Karpas-422 (cell line): ENCODE data around the gene INAFM2. TPM values are rescaled to one million over a fixed set of nuclear protein-coding genes. Genes with fewer than 3 reads are reported as not detected.

Source experiments
- DNase-seq: peaks from one replicate; pipeline ENCODE4 v3.0.0-alpha.2; 2015
- H2AFZ ChIP-seq: fragments of 200-600 bp; sonication (generic); 2 replicates; pipeline ENCODE4 v1.6.1; 2014; ENCODE audit warnings: antibody characterized with exemption, low read length, mixed read lengths
- H3K27ac ChIP-seq: fragments of 200-600 bp; sonication (generic); 2 replicates; pipeline ENCODE4 v1.5.1; 2014; ENCODE audit warnings: mild to moderate bottlenecking, low read length, moderate library complexity
- H3K27me3 ChIP-seq: fragments of 200-600 bp; sonication (generic); 2 replicates; pipeline ENCODE4 v1.6.1; 2014; ENCODE audit warnings: low read length, mixed read lengths
- H3K36me3 ChIP-seq: fragments of 200-600 bp; sonication (generic); 2 replicates; pipeline ENCODE4 v1.6.1; 2014; ENCODE audit warnings: low read length, mixed read lengths; ENCODE audit not compliant: insufficient read depth
- H3K4me1 ChIP-seq: fragments of 200-600 bp; sonication (generic); 2 replicates; pipeline ENCODE4 v1.6.1; 2014; ENCODE audit warnings: mild to moderate bottlenecking, low read length, mixed read lengths
- H3K4me2 ChIP-seq: fragments of 200-600 bp; sonication (generic); 2 replicates; pipeline ENCODE4 v1.6.1; 2014; ENCODE audit warnings: low read length, low read depth, mild to moderate bottlenecking; ENCODE audit not compliant: poor library complexity, severe bottlenecking
- H3K4me3 ChIP-seq: fragments of 200-600 bp; sonication (generic); 2 replicates; pipeline ENCODE4 v1.5.1; 2014; ENCODE audit warnings: mild to moderate bottlenecking, antibody characterized with exemption, low read length, mixed read lengths
- H3K79me2 ChIP-seq: fragments of 200-600 bp; sonication (generic); 2 replicates; pipeline ENCODE4 v1.6.1; 2014; ENCODE audit warnings: mild to moderate bottlenecking, low read length, mixed read lengths
- H3K9ac ChIP-seq: fragments of 200-600 bp; sonication (generic); 2 replicates; pipeline ENCODE4 v1.6.0; 2014; ENCODE audit warnings: low read length
- H3K9me2 ChIP-seq: fragments of 200-600 bp; sonication (generic), shearing (Covaris generic); replicated peaks from 2 replicates; pipeline ENCODE4 v1.6.0; 2014; ENCODE audit warnings: mild to moderate bottlenecking, low read length, moderate library complexity; ENCODE audit not compliant: insufficient read depth
- H3K9me3 ChIP-seq: fragments of 300-700, 200-600 bp; sonication (generic); 2 replicates; pipeline ENCODE4 v1.6.1; 2014; ENCODE audit warnings: low read length, mixed read lengths
- H4K20me1 ChIP-seq: fragments of 200-600 bp; sonication (generic); 2 replicates; pipeline ENCODE4 v1.6.1; 2014; ENCODE audit warnings: mild to moderate bottlenecking, antibody characterized with exemption, low read length, low read depth; ENCODE audit not compliant: insufficient read depth
- total RNA-seq: library from RNA; depleted of rRNA; stranded (reverse); fragments of >200 nt; shearing (Covaris generic); gene quantifications from 2 replicates; pipeline ENCODE4 v1.2.3, GENCODE V29; 2014; ENCODE audit warnings: low replicate concordance

Gene INAFM2
- total RNA-seq, 1 experiment from 2014 or later = 9.2 TPM

GRCh38 chr15:40297356-40297755, 26.1 kb upstream of the INAFM2 start:
- H3K9me2 ChIP-seq = no peaks in the 10 kb centered on the region
- H2AFZ ChIP-seq = no peak overlapping the region
- H3K4me1 ChIP-seq = no peaks in the 10 kb centered on the region
- 0 out of 2 replicates have a peak, but pooled peaks cover 3% of the 10 kb centered on the region for H3K36me3 ChIP-seq
- no peak overlapping the region for H3K9ac ChIP-seq
- H3K79me2 ChIP-seq = no peaks in the 10 kb centered on the region
- H4K20me1 ChIP-seq = no peaks in the 10 kb centered on the region
- H3K4me2 ChIP-seq = no peak overlapping the region
- H3K27ac ChIP-seq = no peak overlapping the region
- H3K9me3 ChIP-seq = peaks cover 8% of the 10 kb centered on the region
- no peak for DNase-seq
- H3K4me3 ChIP-seq = no peak overlapping the region
- H3K27me3 ChIP-seq = no peaks in the 10 kb centered on the region; the same call in 1 of the 2 replicates

- H3K4me1 ChIP-seq = no peaks in the 10 kb centered on the region
- H4K20me1 ChIP-seq = no peaks in the 10 kb centered on the region
- no peaks in the 10 kb centered on the region for H3K79me2 ChIP-seq
- no peak overlapping the region for H3K27ac ChIP-seq
- H3K4me3 ChIP-seq = no peak overlapping the region
- H3K36me3 ChIP-seq = 0 out of 2 replicates have a peak, but pooled peaks cover 3% of the 10 kb centered on the region
- no peak overlapping the region for H3K9ac ChIP-seq
- no peak overlapping the region for H3K4me2 ChIP-seq
- no peaks in the 10 kb centered on the region for H3K9me2 ChIP-seq
- DNase-seq = no peak
- no peaks in the 10 kb centered on the region; the same call in 1 of the 2 replicates for H3K27me3 ChIP-seq
- no peak overlapping the region for H2AFZ ChIP-seq
- H3K9me3 ChIP-seq = peaks cover 8% of the 10 kb centered on the region
These were observed 25.1 kb upstream of the INAFM2 start for GRCh38 chr15:40298216-40298935.

- H2AFZ ChIP-seq = no peak overlapping the region
- no peaks in the 10 kb centered on the region for H3K79me2 ChIP-seq
- no peak for DNase-seq
- no peaks in the 10 kb centered on the region for H4K20me1 ChIP-seq
- no peak overlapping the region for H3K4me3 ChIP-seq
- H3K36me3 ChIP-seq = 0 out of 2 replicates have a peak, but pooled peaks cover 3% of the 10 kb centered on the region
- H3K27ac ChIP-seq = no peak overlapping the region
- H3K9me2 ChIP-seq = no peaks in the 10 kb centered on the region
- peaks cover 8% of the 10 kb centered on the region for H3K9me3 ChIP-seq
- H3K4me2 ChIP-seq = no peak overlapping the region
- H3K4me1 ChIP-seq = no peaks in the 10 kb centered on the region
- H3K27me3 ChIP-seq = no peaks in the 10 kb centered on the region; the same call in 1 of the 2 replicates
- H3K9ac ChIP-seq = no peak overlapping the region
These were observed 23.1 kb upstream of the INAFM2 start for GRCh38 chr15:40300367-40300766.

- Histone ChIP-seq H3K4me2 (no peak overlapping the region), H3K4me1 (no peaks in the 10 kb centered on the region), H3K79me2 (no peaks in the 10 kb centered on the region), H3K9me3 (peaks cover 8% of the 10 kb centered on the region), H3K27ac (no peak overlapping the region), H3K4me3 (no peak overlapping the region), H2AFZ (no peak overlapping the region), H3K9me2 (no peaks in the 10 kb centered on the region), H3K36me3 (0 out of 2 replicates have a peak, but pooled peaks cover 3% of the 10 kb centered on the region), H4K20me1 (no peaks in the 10 kb centered on the region), H3K9ac (no peak overlapping the region), H3K27me3 (no peaks in the 10 kb centered on the region; the same call in 1 of the 2 replicates)
- no peak for DNase-seq
These were observed 22.7 kb upstream of the INAFM2 start for GRCh38 chr15:40300771-40301170.

DNA sequence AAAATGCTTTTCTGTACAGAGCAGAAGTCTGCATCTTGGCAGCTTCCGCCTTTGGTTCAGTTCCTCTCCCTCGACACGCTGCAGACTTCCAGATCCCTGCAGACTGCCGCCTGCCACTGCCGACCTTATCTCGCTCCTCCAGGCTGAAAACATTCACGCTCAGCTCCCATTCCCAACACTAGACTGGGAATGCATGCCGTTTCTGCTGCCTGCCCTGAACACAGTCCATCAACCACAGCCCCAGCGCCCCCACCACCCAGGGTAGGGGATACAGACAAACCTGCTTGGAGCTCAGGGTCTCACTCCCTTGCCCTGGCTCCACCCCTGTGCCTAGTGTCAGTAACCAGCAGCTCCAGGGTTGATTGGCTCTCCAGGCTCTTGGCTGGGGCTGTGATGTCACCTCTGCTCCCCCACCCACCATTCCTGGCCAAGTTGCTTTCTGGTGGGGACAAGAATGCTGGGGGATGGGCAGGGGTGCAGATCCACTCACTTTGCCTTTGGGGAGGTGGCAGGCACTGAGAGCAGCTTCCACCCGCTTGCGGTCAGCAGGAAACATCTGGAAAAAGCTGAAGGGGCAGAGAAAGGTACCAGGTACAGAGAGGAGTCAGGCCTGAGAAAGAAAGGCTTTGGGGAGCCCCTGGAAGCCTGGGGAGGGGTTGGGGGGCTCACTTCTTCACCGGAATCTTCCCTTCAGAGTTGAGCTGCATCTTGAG, 21.9 kb upstream of the INAFM2 start:
- 0 out of 2 replicates have a peak, but pooled peaks cover 3% of the 10 kb centered on the region for H3K36me3 ChIP-seq

GRCh38 chr15:40302288-40302886, 21.1 kb upstream of the INAFM2 start:
- H4K20me1 ChIP-seq = no peaks in the 10 kb centered on the region
- H3K9me2 ChIP-seq = no peaks in the 10 kb centered on the region
- H3K9me3 ChIP-seq = peaks cover 8% of the 10 kb centered on the region
- peaks cover 11% of the 10 kb centered on the region for H3K4me1 ChIP-seq
- no peak for DNase-seq
- H3K79me2 ChIP-seq = no peaks in the 10 kb centered on the region
- no peaks in the 10 kb centered on the region; the same call in 1 of the 2 replicates for H3K27me3 ChIP-seq
- 0 out of 2 replicates have a peak, but pooled peaks cover 3% of the 10 kb centered on the region for H3K36me3 ChIP-seq
- no peak overlapping the region for H3K4me2 ChIP-seq
- H2AFZ ChIP-seq = no peak overlapping the region
- no peak overlapping the region for H3K4me3 ChIP-seq
- H3K9ac ChIP-seq = no peak overlapping the region
- H3K27ac ChIP-seq = no peak overlapping the region

More for the DNA sequence above, 21.9 kb upstream of the INAFM2 start:
- Histone ChIP-seq H3K9me3 (peaks cover 8% of the 10 kb centered on the region), H3K4me3 (no peak overlapping the region), H3K9ac (no peak overlapping the region), H3K27ac (no peak overlapping the region), H4K20me1 (no peaks in the 10 kb centered on the region), H3K27me3 (no peaks in the 10 kb centered on the region; the same call in 1 of the 2 replicates), H3K9me2 (no peaks in the 10 kb centered on the region), H3K4me2 (no peak overlapping the region), H3K79me2 (no peaks in the 10 kb centered on the region), H3K4me1 (peaks cover 3% of the 10 kb centered on the region), H2AFZ (no peak overlapping the region)
- no peak for DNase-seq

GRCh38 chr15:40302981-40303380, 20.5 kb upstream of the INAFM2 start:
- H4K20me1 ChIP-seq = no peaks in the 10 kb centered on the region
- 0 out of 2 replicates have a peak, but pooled peaks cover 3% of the 10 kb centered on the region for H3K36me3 ChIP-seq

DNA sequence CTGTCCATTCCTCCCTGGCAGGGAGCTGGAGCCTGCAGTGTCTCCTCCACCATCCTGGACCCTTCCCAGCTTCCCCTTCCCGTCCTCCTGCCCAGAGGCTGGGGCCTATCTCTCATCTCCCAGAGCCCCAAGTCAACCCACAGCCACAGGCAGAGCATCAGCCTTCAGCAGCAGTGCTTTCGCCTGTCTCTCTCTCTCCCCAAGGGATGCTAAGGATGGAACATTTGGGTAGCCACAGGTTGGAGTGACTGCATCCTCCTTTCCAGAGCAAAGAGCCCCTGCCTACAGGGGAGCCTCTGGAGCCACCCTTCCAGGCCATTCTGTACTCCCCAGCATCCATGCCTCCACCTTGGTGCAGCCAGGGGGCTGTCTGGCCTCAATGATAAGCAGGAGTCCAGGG, 19.9 kb upstream of the INAFM2 start:
- H3K9ac ChIP-seq = no peak overlapping the region
- H4K20me1 ChIP-seq = no peaks in the 10 kb centered on the region
- H3K27ac ChIP-seq = no peak overlapping the region
- DNase-seq = no peak
- no peak overlapping the region for H3K4me2 ChIP-seq
- no peaks in the 10 kb centered on the region for H3K79me2 ChIP-seq
- H3K9me3 ChIP-seq = peaks cover 8% of the 10 kb centered on the region
- peaks cover 22% of the 10 kb centered on the region for H3K4me1 ChIP-seq
- no peaks in the 10 kb centered on the region; the same call in 1 of the 2 replicates for H3K27me3 ChIP-seq
- no peak overlapping the region for H3K4me3 ChIP-seq
- H3K9me2 ChIP-seq = no peaks in the 10 kb centered on the region
- H2AFZ ChIP-seq = no peak overlapping the region
- 0 out of 2 replicates have a peak, but pooled peaks cover 3% of the 10 kb centered on the region for H3K36me3 ChIP-seq

More at GRCh38 chr15:40302981-40303380, 20.5 kb upstream of the INAFM2 start:
- no peak overlapping the region for H3K4me2 ChIP-seq
- no peak overlapping the region for H3K27ac ChIP-seq
- peaks cover 8% of the 10 kb centered on the region for H3K9me3 ChIP-seq
- no peak overlapping the region for H3K9ac ChIP-seq
- no peaks in the 10 kb centered on the region for H3K79me2 ChIP-seq
- no peak for DNase-seq
- peaks cover 16% of the 10 kb centered on the region for H3K4me1 ChIP-seq
- no peaks in the 10 kb centered on the region for H3K9me2 ChIP-seq
- no peaks in the 10 kb centered on the region; the same call in 1 of the 2 replicates for H3K27me3 ChIP-seq
- H3K4me3 ChIP-seq = no peak overlapping the region
- no peak overlapping the region for H2AFZ ChIP-seq
